ENCODE results near the gene CLBA1. TPM values are rescaled to one million over a fixed set of nuclear protein-coding genes. Genes with fewer than 3 reads are reported as not detected.

CLBA1 gene
- polyA plus RNA-seq, 1 of the 3 experiments (the other 2 are of a cell fraction), result 18.5 TPM

GRCh38 chr14:105020815-105021655 is 35.4 kb downstream of the CLBA1 start, which contains the start of gene CDCA4 (continued):
- TF ChIP-seq, protein P1, sequence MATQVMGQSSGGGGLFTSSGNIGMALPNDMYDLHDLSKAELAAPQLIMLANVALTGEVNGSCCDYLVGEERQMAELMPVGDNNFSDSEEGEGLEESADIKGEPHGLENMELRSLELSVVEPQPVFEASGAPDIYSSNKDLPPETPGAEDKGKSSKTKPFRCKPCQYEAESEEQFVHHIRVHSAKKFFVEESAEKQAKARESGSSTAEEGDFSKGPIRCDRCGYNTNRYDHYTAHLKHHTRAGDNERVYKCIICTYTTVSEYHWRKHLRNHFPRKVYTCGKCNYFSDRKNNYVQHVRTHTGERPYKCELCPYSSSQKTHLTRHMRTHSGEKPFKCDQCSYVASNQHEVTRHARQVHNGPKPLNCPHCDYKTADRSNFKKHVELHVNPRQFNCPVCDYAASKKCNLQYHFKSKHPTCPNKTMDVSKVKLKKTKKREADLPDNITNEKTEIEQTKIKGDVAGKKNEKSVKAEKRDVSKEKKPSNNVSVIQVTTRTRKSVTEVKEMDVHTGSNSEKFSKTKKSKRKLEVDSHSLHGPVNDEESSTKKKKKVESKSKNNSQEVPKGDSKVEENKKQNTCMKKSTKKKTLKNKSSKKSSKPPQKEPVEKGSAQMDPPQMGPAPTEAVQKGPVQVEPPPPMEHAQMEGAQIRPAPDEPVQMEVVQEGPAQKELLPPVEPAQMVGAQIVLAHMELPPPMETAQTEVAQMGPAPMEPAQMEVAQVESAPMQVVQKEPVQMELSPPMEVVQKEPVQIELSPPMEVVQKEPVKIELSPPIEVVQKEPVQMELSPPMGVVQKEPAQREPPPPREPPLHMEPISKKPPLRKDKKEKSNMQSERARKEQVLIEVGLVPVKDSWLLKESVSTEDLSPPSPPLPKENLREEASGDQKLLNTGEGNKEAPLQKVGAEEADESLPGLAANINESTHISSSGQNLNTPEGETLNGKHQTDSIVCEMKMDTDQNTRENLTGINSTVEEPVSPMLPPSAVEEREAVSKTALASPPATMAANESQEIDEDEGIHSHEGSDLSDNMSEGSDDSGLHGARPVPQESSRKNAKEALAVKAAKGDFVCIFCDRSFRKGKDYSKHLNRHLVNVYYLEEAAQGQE (IDR thresholded peaks at IDR 0.05; ENCODE audit: low read depth, low read length), result peak; percentile 29; the same call in 1 of the 2 replicates
- TF ChIP-seq TEAD4 (IDR thresholded peaks at IDR 0.05; ENCODE audit: borderline replicate concordance, insufficient read depth) (no peak), SMC3 (IDR thresholded peaks at IDR 0.05; ENCODE audit: low read depth, low read length) (no peak), MXI1 (IDR thresholded peaks at IDR 0.05; ENCODE audit: low read depth, low read length) (peak; percentile 95), MAX (IDR thresholded peaks at IDR 0.05; ENCODE audit: low read depth) (peak; percentile 97), FOSL2 (IDR thresholded peaks at IDR 0.05; ENCODE audit: borderline replicate concordance, low read depth) (no peak), RAD21 (IDR thresholded peaks at IDR 0.05; ENCODE audit: low read length) (no peak), SIN3A (IDR thresholded peaks at IDR 0.05; ENCODE audit: borderline replicate concordance, low read depth, low read length) (peak; percentile 66; the same call in 1 of the 2 replicates), RXRA (IDR thresholded peaks at IDR 0.05; ENCODE audit: borderline replicate concordance, low read depth) (no peak), RCOR1 (IDR thresholded peaks at IDR 0.05; ENCODE audit: low read length) (no peak), YY1 (IDR thresholded peaks at IDR 0.05; ENCODE audit: low read depth) (no peak), ELF1 (IDR thresholded peaks at IDR 0.05) (no peak), RFX5 (IDR thresholded peaks at IDR 0.05; ENCODE audit: low read length) (peak; percentile 47; the same call in 1 of the 2 replicates), NRF1 (IDR thresholded peaks at IDR 0.05; ENCODE audit: low read depth, low read length) (peak; percentile 79), FOXM1 (IDR thresholded peaks at IDR 0.05; ENCODE audit: low read depth) (no peak), CTCF (IDR thresholded peaks at IDR 0.05) (no peak)
- TF ChIP-seq, protein P2, sequence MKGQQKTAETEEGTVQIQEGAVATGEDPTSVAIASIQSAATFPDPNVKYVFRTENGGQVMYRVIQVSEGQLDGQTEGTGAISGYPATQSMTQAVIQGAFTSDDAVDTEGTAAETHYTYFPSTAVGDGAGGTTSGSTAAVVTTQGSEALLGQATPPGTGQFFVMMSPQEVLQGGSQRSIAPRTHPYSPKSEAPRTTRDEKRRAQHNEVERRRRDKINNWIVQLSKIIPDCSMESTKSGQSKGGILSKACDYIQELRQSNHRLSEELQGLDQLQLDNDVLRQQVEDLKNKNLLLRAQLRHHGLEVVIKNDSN (IDR thresholded peaks at IDR 0.05; ENCODE audit: borderline replicate concordance, low read depth), result peak; percentile 94
